GM23338 (cell line): Measurements from ENCODE around the gene KCNK16. TPM values are rescaled to one million over a fixed set of nuclear protein-coding genes. Genes with fewer than 3 reads are reported as not detected.

Source experiments
- ATAC-seq: fragments of 200-7000 bp; cut with Tn5 transposase; 3 replicates; pipeline ENCODE4 v1.9.1; 2020
- DNase-seq: peaks from one replicate; pipeline ENCODE4 v3.0.0-alpha.2; 2015; ENCODE audit warnings: low spot score
- H2AFZ ChIP-seq: fragments of 200-600 bp; sonication (generic); 2 replicates; pipeline ENCODE4 v1.8.0; 2016; ENCODE audit warnings: antibody characterized with exemption, mild to moderate bottlenecking, moderate library complexity
- H3F3A ChIP-seq: fragments of 200-600 bp; sonication (generic); replicated peaks from 2 replicates; pipeline ENCODE4 v1.8.0; 2017; ENCODE audit warnings: antibody characterized with exemption, mixed run types, low read depth
- H3K27ac ChIP-seq: fragments of 200-600 bp; sonication (generic); 2 replicates; pipeline ENCODE4 v1.6.1; 2016; ENCODE audit warnings: low read depth
- H3K27me3 ChIP-seq: fragments of 200-600 bp; sonication (generic); 2 replicates; pipeline ENCODE4 v1.8.0; 2016; ENCODE audit warnings: mild to moderate bottlenecking, mixed run types, moderate library complexity; ENCODE audit not compliant: insufficient read depth
- H3K36me3 ChIP-seq: fragments of 200-600 bp; sonication (generic); 2 replicates; pipeline ENCODE4 v1.8.0; 2016; ENCODE audit warnings: mild to moderate bottlenecking; ENCODE audit not compliant: insufficient read depth
- H3K4me1 ChIP-seq: fragments of 200-600 bp; sonication (generic); 2 replicates; pipeline ENCODE4 v1.8.0; 2016; ENCODE audit warnings: mild to moderate bottlenecking, moderate library complexity; ENCODE audit not compliant: insufficient read depth
- H3K4me2 ChIP-seq: fragments of 200-600 bp; sonication (generic); 2 replicates; pipeline ENCODE4 v1.7.1; 2017; ENCODE audit warnings: mixed run types
- H3K4me3 ChIP-seq: fragments of 200-600 bp; sonication (generic); 2 replicates; pipeline ENCODE4 v1.6.1; 2016; ENCODE audit warnings: mixed run types
- H3K79me2 ChIP-seq: fragments of 200-600 bp; sonication (generic); replicated peaks from 2 replicates; pipeline ENCODE4 v1.8.0; 2017; ENCODE audit warnings: mild to moderate bottlenecking; ENCODE audit not compliant: insufficient read depth
- H3K9me2 ChIP-seq: fragments of 200-600 bp; sonication (generic); 2 replicates; pipeline ENCODE4 v1.8.0; 2017; ENCODE audit not compliant: insufficient read depth
- H4K20me1 ChIP-seq: fragments of 200-600 bp; sonication (generic); replicated peaks from 2 replicates; pipeline ENCODE4 v1.8.0; 2017; ENCODE audit warnings: mild to moderate bottlenecking; ENCODE audit not compliant: insufficient read depth
- H3K27ac Mint-ChIP-seq: 2 replicates; pipeline ENCODE4 v1.8.0; 2020; ENCODE audit warnings: inconsistent platforms, mild to moderate bottlenecking, moderate library complexity, mixed read lengths
- H3K27me3 Mint-ChIP-seq: 3 replicates; pipeline ENCODE4 v1.8.0; 2022; ENCODE audit warnings: low read depth, mild to moderate bottlenecking, moderate library complexity, mixed read lengths, inconsistent platforms; ENCODE audit not compliant: insufficient read depth, poor library complexity
- H3K36me3 Mint-ChIP-seq: 3 replicates; pipeline ENCODE4 v1.8.0; 2021; ENCODE audit warnings: low read depth, mild to moderate bottlenecking, inconsistent platforms, moderate library complexity, mixed read lengths
- H3K4me1 Mint-ChIP-seq: 3 replicates; pipeline ENCODE4 v1.8.0; 2020; ENCODE audit warnings: mild to moderate bottlenecking, inconsistent platforms, mixed read lengths
- H3K4me3 Mint-ChIP-seq: 3 replicates; pipeline ENCODE4 v1.8.0; 2021; ENCODE audit warnings: moderate library complexity, mild to moderate bottlenecking, inconsistent platforms, mixed read lengths
- H3K9me3 Mint-ChIP-seq: 3 replicates; pipeline ENCODE4 v1.8.0; 2020; ENCODE audit warnings: moderate library complexity, mild to moderate bottlenecking, inconsistent platforms, mixed read lengths
- CREB1 ChIP-seq: fragments of 250-450 bp; sonication (Bioruptor Pico); IDR thresholded peaks from 2 replicates; pipeline ENCODE4 v1.5.0; 2020; ENCODE audit warnings: low read depth, mild to moderate bottlenecking, moderate library complexity
- CTCF ChIP-seq, 2 experiments: fragments of 200-600 bp in 1 of 2; sonication (generic) in 1 of 2; conservative IDR thresholded peaks; 2 replicates each; pipeline versions ENCODE4 v1.5.1 to v1.6.1; 2016 to 2017; ENCODE audit warnings: antibody characterized with exemption in 2 of 2, low read depth in 2 of 2, mild to moderate bottlenecking in 2 of 2, moderate library complexity in 1 of 2
- EZH2 ChIP-seq: fragments of 200-600 bp; sonication (generic); IDR thresholded peaks from one replicate; pipeline ENCODE4 v1.8.0; 2017; ENCODE audit warnings: antibody characterized with exemption, mild to moderate bottlenecking, low read depth; ENCODE audit not compliant: unreplicated experiment
- JUNB ChIP-seq: IDR thresholded peaks from one replicate; pipeline ENCODE4 v1.6.1; 2016; ENCODE audit warnings: antibody characterized with exemption; ENCODE audit not compliant: unreplicated experiment
- NANOG ChIP-seq: IDR thresholded peaks from 2 replicates; pipeline ENCODE4 v1.6.1; 2016; ENCODE audit warnings: antibody characterized with exemption, borderline replicate concordance
- POLR2AphosphoS5 ChIP-seq: IDR thresholded peaks from 2 replicates; pipeline ENCODE4 v1.6.1; 2016; ENCODE audit warnings: antibody characterized with exemption, low read depth
- ZNF114 ChIP-seq: fragments of 250-450 bp; sonication (Bioruptor Pico); IDR thresholded peaks from 2 replicates; pipeline ENCODE4 v1.5.0; 2020; ENCODE audit warnings: mild to moderate bottlenecking, moderate library complexity
- ZNF331 ChIP-seq: fragments of 250-450 bp; sonication (Bioruptor Pico); IDR thresholded peaks from 2 replicates; pipeline ENCODE4 v1.5.0; 2020; ENCODE audit warnings: low read depth, mild to moderate bottlenecking, moderate library complexity
- polyA plus RNA-seq: library from polyadenylated mRNA; unstranded; fragments of >200 nt; fragmentation: Nextera tagmentation; extraction: Ambion mirVana; gene quantifications from 2 replicates; pipeline ENCODE4 v1.2.1, GENCODE V29; 2016
- total RNA-seq: library from RNA; depleted of rRNA; stranded (reverse); fragments of >200 nt; shearing (Covaris generic); gene quantifications from 2 replicates; pipeline ENCODE4 v1.2.3, GENCODE V29; 2014
- TF ChIP-seq, protein P1 (sequence below): IDR thresholded peaks from one replicate; pipeline ENCODE4 v1.6.1; 2018; ENCODE audit warnings: antibody characterized with exemption; ENCODE audit not compliant: unreplicated experiment
- TF ChIP-seq, protein P2 (sequence below): IDR thresholded peaks from 2 replicates; pipeline ENCODE4 v1.6.1; 2016; ENCODE audit warnings: antibody characterized with exemption
- TF ChIP-seq, protein P3 (sequence below): fragments of 250-450 bp; sonication (Bioruptor Pico); IDR thresholded peaks from 2 replicates; pipeline ENCODE4 v1.5.0; 2020; ENCODE audit warnings: mild to moderate bottlenecking, moderate library complexity

The KCNK16 gene
- total and polyA plus RNA-seq, 2 experiments from 2014 or later: not detected

DNA sequence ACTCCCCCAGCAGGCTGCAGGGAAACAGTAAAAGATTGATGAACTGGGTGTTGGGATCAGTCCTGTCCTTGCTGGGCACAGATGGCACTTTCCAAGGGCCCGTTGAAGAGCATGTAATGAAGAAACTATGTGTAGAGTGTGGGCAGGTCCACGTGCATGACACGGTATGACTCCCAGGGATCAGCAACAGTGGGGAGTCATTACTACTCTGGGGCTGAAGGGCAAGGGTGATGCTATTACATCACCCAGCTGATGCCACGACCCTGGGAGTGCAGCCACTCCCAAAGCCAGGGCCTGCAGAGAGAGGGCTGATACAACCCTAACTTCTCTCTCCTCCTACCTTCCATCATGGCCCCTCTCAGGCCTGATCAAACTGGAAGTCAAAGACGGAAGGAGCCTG is 28.4 kb downstream of the KCNK16 start:
- H3K27ac Mint-ChIP-seq: no peak overlapping the region
- Histone ChIP-seq H3K79me2 (no peaks in the 10 kb centered on the region), H3K36me3 (no peaks in the 10 kb centered on the region), H3K4me2 (no peak overlapping the region), H4K20me1 (no peaks in the 10 kb centered on the region), H3K4me1 (peaks cover 34% of the 10 kb centered on the region), H3F3A (no peaks in the 10 kb centered on the region), H2AFZ (no peak overlapping the region), H3K4me3 (no peak overlapping the region), H3K27me3 (no peaks in the 10 kb centered on the region), H3K27ac (no peak overlapping the region), H3K9me2 (peaks cover 21% of the 10 kb centered on the region)
- H3K4me1 Mint-ChIP-seq: peaks cover 30% of the 10 kb centered on the region
- DNase-seq: no peak
- no peaks in the 10 kb centered on the region for H3K36me3 Mint-ChIP-seq
- no peaks in the 10 kb centered on the region; the same call in 2 of the 3 replicates for H3K9me3 Mint-ChIP-seq
- TF ChIP-seq, protein P1, sequence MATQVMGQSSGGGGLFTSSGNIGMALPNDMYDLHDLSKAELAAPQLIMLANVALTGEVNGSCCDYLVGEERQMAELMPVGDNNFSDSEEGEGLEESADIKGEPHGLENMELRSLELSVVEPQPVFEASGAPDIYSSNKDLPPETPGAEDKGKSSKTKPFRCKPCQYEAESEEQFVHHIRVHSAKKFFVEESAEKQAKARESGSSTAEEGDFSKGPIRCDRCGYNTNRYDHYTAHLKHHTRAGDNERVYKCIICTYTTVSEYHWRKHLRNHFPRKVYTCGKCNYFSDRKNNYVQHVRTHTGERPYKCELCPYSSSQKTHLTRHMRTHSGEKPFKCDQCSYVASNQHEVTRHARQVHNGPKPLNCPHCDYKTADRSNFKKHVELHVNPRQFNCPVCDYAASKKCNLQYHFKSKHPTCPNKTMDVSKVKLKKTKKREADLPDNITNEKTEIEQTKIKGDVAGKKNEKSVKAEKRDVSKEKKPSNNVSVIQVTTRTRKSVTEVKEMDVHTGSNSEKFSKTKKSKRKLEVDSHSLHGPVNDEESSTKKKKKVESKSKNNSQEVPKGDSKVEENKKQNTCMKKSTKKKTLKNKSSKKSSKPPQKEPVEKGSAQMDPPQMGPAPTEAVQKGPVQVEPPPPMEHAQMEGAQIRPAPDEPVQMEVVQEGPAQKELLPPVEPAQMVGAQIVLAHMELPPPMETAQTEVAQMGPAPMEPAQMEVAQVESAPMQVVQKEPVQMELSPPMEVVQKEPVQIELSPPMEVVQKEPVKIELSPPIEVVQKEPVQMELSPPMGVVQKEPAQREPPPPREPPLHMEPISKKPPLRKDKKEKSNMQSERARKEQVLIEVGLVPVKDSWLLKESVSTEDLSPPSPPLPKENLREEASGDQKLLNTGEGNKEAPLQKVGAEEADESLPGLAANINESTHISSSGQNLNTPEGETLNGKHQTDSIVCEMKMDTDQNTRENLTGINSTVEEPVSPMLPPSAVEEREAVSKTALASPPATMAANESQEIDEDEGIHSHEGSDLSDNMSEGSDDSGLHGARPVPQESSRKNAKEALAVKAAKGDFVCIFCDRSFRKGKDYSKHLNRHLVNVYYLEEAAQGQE: no peak
- TF ChIP-seq CREB1 (CRISPR knock-in tag): no peak
- TF ChIP-seq NANOG: no peak
- TF ChIP-seq JUNB: no peak
- no peak for TF ChIP-seq ZNF331 (CRISPR knock-in tag)
- TF ChIP-seq EZH2: no peak
- no peak for TF ChIP-seq POLR2AphosphoS5
- TF ChIP-seq, protein P2, sequence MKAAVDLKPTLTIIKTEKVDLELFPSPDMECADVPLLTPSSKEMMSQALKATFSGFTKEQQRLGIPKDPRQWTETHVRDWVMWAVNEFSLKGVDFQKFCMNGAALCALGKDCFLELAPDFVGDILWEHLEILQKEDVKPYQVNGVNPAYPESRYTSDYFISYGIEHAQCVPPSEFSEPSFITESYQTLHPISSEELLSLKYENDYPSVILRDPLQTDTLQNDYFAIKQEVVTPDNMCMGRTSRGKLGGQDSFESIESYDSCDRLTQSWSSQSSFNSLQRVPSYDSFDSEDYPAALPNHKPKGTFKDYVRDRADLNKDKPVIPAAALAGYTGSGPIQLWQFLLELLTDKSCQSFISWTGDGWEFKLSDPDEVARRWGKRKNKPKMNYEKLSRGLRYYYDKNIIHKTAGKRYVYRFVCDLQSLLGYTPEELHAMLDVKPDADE: no peak
- TF ChIP-seq CTCF (conservative IDR thresholded peaks at IDR 0.05; ENCODE audit: low read depth in 2 of 2): no peak
- TF ChIP-seq, protein P3, sequence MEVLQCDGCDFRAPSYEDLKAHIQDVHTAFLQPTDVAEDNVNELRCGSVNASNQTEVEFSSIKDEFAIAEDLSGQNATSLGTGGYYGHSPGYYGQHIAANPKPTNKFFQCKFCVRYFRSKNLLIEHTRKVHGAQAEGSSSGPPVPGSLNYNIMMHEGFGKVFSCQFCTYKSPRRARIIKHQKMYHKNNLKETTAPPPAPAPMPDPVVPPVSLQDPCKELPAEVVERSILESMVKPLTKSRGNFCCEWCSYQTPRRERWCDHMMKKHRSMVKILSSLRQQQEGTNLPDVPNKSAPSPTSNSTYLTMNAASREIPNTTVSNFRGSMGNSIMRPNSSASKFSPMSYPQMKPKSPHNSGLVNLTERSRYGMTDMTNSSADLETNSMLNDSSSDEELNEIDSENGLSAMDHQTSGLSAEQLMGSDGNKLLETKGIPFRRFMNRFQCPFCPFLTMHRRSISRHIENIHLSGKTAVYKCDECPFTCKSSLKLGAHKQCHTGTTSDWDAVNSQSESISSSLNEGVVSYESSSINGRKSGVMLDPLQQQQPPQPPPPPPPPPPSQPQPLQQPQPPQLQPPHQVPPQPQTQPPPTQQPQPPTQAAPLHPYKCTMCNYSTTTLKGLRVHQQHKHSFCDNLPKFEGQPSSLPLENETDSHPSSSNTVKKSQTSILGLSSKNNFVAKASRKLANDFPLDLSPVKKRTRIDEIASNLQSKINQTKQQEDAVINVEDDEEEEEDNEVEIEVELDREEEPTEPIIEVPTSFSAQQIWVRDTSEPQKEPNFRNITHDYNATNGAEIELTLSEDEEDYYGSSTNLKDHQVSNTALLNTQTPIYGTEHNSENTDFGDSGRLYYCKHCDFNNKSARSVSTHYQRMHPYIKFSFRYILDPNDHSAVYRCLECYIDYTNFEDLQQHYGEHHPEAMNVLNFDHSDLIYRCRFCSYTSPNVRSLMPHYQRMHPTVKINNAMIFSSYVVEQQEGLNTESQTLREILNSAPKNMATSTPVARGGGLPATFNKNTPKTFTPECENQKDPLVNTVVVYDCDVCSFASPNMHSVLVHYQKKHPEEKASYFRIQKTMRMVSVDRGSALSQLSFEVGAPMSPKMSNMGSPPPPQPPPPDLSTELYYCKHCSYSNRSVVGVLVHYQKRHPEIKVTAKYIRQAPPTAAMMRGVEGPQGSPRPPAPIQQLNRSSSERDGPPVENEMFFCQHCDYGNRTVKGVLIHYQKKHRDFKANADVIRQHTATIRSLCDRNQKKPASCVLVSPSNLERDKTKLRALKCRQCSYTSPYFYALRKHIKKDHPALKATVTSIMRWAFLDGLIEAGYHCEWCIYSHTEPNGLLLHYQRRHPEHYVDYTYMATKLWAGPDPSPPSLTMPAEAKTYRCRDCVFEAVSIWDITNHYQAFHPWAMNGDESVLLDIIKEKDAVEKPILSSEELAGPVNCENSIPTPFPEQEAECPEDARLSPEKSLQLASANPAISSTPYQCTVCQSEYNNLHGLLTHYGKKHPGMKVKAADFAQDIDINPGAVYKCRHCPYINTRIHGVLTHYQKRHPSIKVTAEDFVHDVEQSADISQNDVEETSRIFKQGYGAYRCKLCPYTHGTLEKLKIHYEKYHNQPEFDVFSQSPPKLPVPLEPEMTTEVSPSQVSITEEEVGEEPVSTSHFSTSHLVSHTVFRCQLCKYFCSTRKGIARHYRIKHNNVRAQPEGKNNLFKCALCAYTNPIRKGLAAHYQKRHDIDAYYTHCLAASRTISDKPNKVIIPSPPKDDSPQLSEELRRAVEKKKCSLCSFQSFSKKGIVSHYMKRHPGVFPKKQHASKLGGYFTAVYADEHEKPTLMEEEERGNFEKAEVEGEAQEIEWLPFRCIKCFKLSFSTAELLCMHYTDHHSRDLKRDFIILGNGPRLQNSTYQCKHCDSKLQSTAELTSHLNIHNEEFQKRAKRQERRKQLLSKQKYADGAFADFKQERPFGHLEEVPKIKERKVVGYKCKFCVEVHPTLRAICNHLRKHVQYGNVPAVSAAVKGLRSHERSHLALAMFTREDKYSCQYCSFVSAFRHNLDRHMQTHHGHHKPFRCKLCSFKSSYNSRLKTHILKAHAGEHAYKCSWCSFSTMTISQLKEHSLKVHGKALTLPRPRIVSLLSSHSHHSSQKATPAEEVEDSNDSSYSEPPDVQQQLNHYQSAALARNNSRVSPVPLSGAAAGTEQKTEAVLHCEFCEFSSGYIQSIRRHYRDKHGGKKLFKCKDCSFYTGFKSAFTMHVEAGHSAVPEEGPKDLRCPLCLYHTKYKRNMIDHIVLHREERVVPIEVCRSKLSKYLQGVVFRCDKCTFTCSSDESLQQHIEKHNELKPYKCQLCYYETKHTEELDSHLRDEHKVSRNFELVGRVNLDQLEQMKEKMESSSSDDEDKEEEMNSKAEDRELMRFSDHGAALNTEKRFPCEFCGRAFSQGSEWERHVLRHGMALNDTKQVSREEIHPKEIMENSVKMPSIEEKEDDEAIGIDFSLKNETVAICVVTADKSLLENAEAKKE: no peak
- TF ChIP-seq ZNF114 (CRISPR knock-in tag): no peak
- no peak for ATAC-seq
- peaks cover 35% of the 10 kb centered on the region for H3K27me3 Mint-ChIP-seq
- no peak overlapping the region for H3K4me3 Mint-ChIP-seq
